HG02759 (cell line): Measurements from ENCODE around the gene RIC8B.

Experiments used
- ATAC-seq: cut with Tn5 transposase; IDR thresholded peaks from one replicate; pipeline ENCODE4 v1.9.1; 2021; ENCODE audit warnings: mild to moderate bottlenecking, moderate library complexity; ENCODE audit not compliant: unreplicated experiment

Gene RIC8B

DNA sequence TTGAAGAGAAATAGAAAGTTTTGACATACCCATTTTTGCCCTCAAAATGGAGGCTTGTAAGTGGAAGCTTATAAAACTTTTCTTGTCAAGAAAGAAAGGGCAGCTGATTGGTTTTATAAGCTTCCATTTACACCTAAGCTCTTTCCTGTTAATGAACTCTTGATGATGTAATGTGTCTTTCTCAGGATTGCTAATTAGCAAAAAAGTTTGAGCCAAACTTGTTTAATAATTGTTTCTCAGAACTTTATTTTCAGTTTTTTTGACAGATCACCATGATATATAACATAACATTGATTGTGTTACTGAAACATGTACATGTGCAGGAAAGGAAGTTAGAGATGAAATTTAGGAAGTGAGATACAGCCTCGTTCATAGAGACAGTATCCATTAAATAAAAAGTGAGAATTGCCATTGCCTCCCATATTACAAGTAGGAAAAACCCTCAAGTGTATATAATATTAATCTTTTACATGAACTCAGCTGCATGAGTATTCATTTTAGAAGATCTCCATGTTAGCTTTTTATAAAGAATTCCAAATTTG is 26.8 kb downstream of the RIC8B start:
- no peak for ATAC-seq

GRCh38 chr12:106801830-106802533 is 27.5 kb downstream of the RIC8B start:
- no peak for ATAC-seq

- no peak for ATAC-seq
Measured at GRCh38 chr12:106804668-106805067, 30.2 kb downstream of the RIC8B start.

GRCh38 chr12:106814714-106815113 is 40.2 kb downstream of the RIC8B start:
- ATAC-seq, result no peak

- no peak for ATAC-seq
Measured at GRCh38 chr12:106815741-106816140, 41.3 kb downstream of the RIC8B start.

DNA sequence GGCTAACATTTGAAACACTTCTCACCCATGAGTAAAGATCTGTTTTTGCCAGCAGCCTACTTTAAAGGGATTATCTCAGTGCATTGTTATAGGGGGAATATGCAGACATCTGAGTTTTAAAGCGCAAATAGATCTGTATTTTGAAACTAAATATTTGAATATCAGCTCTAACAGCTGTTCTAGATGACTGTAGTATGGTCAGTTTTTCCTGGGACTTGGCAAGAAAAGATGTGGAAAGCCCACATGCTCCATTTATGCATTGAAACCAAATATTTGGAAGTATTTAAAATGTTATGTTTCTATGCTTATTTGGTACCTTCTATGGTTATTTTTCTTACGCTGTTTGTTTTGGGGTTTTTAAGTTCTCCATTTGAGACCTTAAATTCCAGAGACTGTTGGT is 41.7 kb downstream of the RIC8B start:
- no peak for ATAC-seq

DNA sequence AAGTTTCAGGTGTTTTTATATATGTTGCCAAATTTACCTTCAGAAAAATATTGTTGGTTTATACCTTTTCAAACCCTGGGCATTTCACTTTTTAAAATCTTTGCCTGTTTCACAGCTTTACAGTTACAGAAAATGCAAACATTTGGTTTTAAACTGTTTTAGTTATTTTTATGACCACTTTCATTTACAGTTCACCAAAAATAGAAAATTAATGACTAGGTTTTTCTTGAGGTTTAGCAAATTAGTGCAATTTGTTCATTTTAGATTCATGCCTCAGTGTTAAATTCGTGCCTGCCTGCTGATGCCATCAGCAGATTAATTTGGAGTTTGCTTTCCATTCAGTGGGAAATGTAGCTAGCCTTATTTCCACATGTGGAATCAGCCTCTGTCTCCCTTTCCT is 45.5 kb downstream of the RIC8B start:
- no peak for ATAC-seq

DNA sequence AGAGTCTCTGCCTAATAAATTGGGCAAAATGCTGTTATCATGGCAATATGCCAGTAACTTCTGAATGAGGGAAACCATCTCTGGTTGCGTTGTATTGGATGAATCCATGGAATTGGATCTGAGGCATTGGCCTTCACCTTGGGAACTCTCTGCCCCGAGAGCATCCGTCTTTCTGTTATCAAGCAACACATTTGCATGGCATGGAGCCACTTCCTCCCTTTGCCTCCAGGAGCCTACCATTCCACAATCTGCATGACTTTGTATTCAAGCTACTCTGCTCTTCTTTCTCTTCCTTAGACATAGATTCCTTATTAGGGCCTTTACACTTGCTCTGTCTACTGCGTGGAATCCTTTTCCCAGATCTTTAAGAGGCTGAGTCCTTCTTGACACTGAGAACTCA is 57.2 kb downstream of the RIC8B start:
- ATAC-seq, result no peak

DNA sequence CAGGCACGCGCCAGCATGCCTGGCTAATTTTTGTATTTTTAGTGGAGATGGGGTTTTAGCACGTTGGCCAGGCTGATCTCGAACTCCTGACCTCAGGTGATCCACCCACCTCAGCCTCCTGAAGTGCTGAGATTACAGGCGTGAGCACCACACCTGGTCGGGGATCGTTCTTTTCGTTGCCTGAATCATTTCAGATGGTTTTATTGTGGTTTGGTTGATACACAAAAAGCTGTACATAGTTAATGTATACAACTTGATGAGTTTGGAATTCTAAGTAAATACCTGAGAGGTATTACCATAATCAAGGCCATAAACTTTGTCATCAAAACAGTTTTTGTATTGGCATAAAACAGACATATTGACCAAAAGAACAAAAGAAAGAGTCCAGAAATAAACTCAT is 63.3 kb downstream of the RIC8B start:
- ATAC-seq, result no peak

DNA sequence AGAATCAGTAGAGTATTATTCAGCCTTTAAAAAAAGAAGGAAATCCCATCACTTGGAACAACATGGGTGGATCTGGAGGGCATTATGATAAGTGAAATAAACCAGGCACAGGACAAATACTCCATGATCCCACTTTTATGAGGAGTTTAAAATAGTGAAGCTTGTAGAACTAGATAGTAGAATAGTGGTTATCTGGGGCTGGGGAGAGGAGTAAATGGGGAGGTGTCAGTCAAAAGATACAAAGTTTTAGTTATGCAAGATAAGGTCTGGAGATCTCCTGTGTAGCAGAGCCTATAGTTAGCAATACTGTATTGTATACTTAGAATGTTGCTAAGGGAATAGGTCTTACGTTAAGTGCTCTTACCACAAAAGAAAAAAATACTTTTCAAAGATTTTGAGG is 64.9 kb downstream of the RIC8B start:
- ATAC-seq, result no peak

DNA sequence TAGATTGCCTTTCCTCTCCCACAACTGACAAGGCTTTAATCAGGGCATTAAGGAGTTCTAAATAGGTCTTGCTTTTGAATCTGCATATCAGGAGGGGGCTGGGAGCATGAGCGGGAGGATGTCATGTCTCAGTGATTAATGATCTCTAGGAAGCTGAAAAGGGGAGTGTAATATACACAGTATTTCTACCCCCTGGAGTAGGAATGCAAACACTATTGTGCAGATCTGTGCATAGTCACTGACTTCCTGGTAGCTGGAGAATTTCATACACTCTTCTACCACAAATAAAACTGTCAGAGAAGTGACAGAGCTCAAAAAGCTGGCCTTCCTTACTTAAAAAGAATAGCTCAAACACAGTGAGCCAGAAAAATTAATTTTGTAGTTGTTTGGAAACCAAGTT is 65.8 kb downstream of the RIC8B start:
- ATAC-seq, result no peak

GRCh38 chr12:106841510-106842302 is 67.2 kb downstream of the RIC8B start:
- ATAC-seq, result no peak

GRCh38 chr12:106845902-106846301 is 71.4 kb downstream of the RIC8B start:
- ATAC-seq, result no peak

DNA sequence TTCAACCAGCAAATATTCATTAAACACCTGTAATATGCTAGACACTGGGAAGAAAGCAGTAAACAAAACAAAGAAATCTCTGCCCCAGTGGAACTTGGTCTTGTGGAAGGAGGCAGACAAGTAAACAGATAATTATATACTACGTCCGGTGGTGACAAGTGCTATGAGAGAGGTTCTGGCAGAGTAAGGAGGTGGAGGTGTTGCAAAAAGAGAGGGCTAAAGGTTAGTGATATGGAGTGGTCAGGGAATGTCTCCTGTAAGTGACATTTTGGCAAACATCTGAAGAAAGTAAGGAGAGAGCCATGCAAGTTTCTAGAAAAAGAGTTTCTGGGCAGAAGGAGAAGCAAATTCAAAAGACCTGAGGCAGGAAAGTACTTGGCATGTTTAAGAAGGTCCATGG is 73.4 kb downstream of the RIC8B start:
- no peak for ATAC-seq

- ATAC-seq, result no peak
Measured at GRCh38 chr12:106851306-106851705, 76.8 kb downstream of the RIC8B start.

GRCh38 chr12:106854723-106855122 is 80.2 kb downstream of the RIC8B start:
- ATAC-seq, result no peak

DNA sequence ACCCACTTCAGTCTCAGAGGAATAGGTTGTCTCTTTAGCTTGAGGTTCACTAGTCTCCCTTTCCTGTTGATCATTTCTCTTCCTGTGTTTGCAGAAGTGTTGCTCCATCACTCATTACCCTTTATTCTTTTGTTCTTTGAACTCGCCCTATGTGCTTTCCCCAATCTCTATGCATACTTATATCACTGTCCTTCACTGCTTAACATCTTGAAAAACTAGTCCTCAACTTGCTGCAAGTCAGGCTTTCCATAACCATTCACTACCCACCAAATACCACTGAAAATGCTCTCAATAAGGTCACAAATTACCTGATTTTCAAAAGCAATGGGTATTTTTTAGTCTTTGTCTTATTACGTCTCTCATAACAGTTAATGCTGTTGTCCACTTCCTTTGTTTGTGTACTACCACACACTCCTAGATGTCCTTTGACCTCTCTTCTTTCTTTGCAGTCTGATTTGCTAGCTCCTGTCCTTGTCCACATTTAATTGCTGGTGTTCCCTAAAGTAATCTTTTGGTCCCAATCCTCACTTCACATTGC is 80.8 kb downstream of the RIC8B start:
- no peak for ATAC-seq

DNA sequence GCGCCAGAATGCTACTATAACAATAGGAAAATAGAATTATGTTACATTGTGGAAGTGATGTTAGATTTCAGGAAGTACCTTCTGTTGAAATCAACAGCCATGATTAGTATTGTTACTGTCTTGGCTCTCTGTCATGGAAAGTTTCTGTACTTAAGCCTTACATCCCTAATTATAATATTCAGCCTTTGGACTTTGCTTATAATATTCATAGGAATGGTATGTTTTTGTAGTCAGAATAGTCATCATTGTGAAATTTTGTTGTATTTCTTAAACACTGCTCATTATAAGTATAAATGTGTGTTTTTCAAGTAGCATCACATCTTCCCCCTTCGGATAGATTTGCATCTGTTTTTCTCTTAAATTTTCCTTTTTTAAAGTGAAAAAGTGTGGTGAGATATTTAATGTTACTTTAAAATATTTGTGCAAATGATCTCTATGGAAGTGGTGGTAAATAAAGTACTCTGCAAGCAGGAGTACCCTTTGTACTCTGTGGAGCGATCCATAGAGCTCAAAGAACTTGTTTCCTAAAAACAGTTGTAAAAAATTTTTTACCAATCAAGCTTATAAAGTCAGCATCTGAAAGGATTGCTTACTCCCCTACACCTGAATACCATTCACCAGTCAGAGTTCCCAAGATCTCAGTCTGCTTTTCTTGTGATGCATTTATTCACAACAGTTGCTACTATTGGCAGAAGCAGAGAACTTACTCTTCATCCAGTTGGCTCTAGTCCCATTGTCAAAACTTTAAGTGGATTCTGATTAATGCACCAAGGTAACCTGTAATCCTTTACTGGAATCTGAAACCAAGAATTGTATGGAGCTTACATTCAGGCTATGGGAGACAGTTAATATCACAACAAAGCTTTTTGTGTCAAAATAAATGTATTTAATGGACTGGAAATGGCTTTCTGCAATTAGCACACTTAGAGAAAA is 87.8 kb downstream of the RIC8B start:
- ATAC-seq, result no peak

- no peak for ATAC-seq
Measured at GRCh38 chr12:106863189-106863588, 88.7 kb downstream of the RIC8B start.

GRCh38 chr12:106865683-106866082 is 91.2 kb downstream of the RIC8B start:
- ATAC-seq, result no peak
